MCF 10A (cell line): ENCODE results near the gene MPZL1. TPM values are rescaled to one million over a fixed set of nuclear protein-coding genes. Genes with fewer than 3 reads are reported as not detected.
"Not testable (repeated sequence)": the region's sequence is repeated elsewhere in the genome, so short reads cannot be mapped to it uniquely, and the experiment has no call there.

Source experiments
- BruUV-seq: library from RNA; stranded (reverse); fragments of 400-500 nt; replicated peaks from 2 replicates; lab custom pipeline; 2021; lab: Mats Ljungman, UMichigan
- CTCF ChIA-PET: fragments of 300-600 bp; sonication (Branson Sonifier 250); formaldehyde crosslinking; extraction: SDS; loops from one replicate; lab custom pipeline; 2021; ENCODE audit warnings: antibody characterized with exemption, inconsistent platforms; lab: Yijun Ruan, JAX
- POLR2A ChIA-PET: fragments of 300-600, 350-650 bp; sonication (Branson Sonifier 250); formaldehyde crosslinking; extraction: SDS; loops from one replicate; lab custom pipeline; 2020; ENCODE audit warnings: antibody characterized with exemption, inconsistent platforms; lab: Yijun Ruan, JAX
- DNase-seq: peaks from one replicate; pipeline ENCODE4 v3.0.0-alpha.2; 2018; ENCODE audit not compliant: unreplicated experiment
- H3K27ac Mint-ChIP-seq: one replicate; pipeline ENCODE4 v1.8.0; 2022; ENCODE audit warnings: mild to moderate bottlenecking, low read depth, mixed read lengths; ENCODE audit not compliant: unreplicated experiment
- H3K27me3 Mint-ChIP-seq: one replicate; pipeline ENCODE4 v1.8.0; 2022; ENCODE audit warnings: mixed read lengths; ENCODE audit not compliant: insufficient read depth, unreplicated experiment
- H3K36me3 Mint-ChIP-seq: one replicate; pipeline ENCODE4 v1.8.0; 2022; ENCODE audit warnings: mild to moderate bottlenecking, moderate library complexity, mixed read lengths; ENCODE audit not compliant: insufficient read depth, unreplicated experiment
- H3K4me1 Mint-ChIP-seq: one replicate; pipeline ENCODE4 v1.8.0; 2022; ENCODE audit warnings: mixed read lengths; ENCODE audit not compliant: insufficient read depth, unreplicated experiment
- H3K4me3 Mint-ChIP-seq: one replicate; pipeline ENCODE4 v1.8.0; 2022; ENCODE audit warnings: mild to moderate bottlenecking, moderate library complexity, mixed read lengths; ENCODE audit not compliant: unreplicated experiment
- H3K9me3 Mint-ChIP-seq: one replicate; pipeline ENCODE4 v1.8.0; 2022; ENCODE audit warnings: mixed read lengths; ENCODE audit not compliant: unreplicated experiment
- CTCF ChIP-seq: fragments of 200-600 bp; IDR thresholded peaks from one replicate; pipeline ENCODE4 v1.8.0; 2022; ENCODE audit warnings: antibody characterized with exemption, mild to moderate bottlenecking; ENCODE audit not compliant: unreplicated experiment
- intact Hi-C: fragments of 100-400 bp; cut with micrococcal nuclease; formaldehyde crosslinking; loops from 2 replicates; pipeline ENCODE4 v1.14.1; 2022
- total RNA-seq: library from RNA; stranded (reverse); gene quantifications from 2 replicates; pipeline ENCODE4 v1.2.3, GENCODE V29; 2022

MPZL1 gene
- total RNA-seq, 1 experiment from 2014 or later = 169 TPM

GRCh38 chr1:167738158-167738557 lies 16.4 kb downstream of the MPZL1 start:
- Mint-ChIP-seq H3K27ac (no peak overlapping the region), H3K27me3 (no peaks in the 10 kb centered on the region), H3K4me3 (no peak overlapping the region), H3K9me3 (no peaks in the 10 kb centered on the region), H3K4me1 (peaks cover 10% of the 10 kb centered on the region), H3K36me3 (peaks cover 8% of the 10 kb centered on the region)
- TF ChIP-seq CTCF = no peak
- intact Hi-C loops = no loop called here
- ChIA-PET POLR2A (no interaction called here), CTCF (interaction anchor here (0.6 to 1.4 kb wide), 2 partner anchors 15 to 231 kb away, joined by 5 to 6 read pairs; no protein-coding TSS in a partner anchor)
- BruUV-seq = no TSS peak
- DNase-seq = no peak

- Mint-ChIP-seq H3K27me3 (no peaks in the 10 kb centered on the region), H3K9me3 (no peaks in the 10 kb centered on the region), H3K4me1 (peaks cover 17% of the 10 kb centered on the region), H3K27ac (no peak overlapping the region), H3K4me3 (no peak overlapping the region), H3K36me3 (peaks cover 10% of the 10 kb centered on the region)
- no peak for TF ChIP-seq CTCF
- no TSS peak for BruUV-seq
- intact Hi-C loops = no loop called here
- POLR2A ChIA-PET = interaction anchor here (0.6 to 1.6 kb wide), 7 partner anchors 10 to 196 kb away, joined by 3 to 7 read pairs (median 3); partner anchors contain the start of gene MPZL1
- no peak for DNase-seq
- CTCF ChIA-PET = interaction anchor here (0.6 to 1.4 kb wide), 8 partner anchors 10 to 344 kb away, joined by 3 to 5 read pairs (median 3); partner anchors contain the start of genes DCAF6 and MPC2
Observed at GRCh38 chr1:167739752-167740151, 18.0 kb downstream of the MPZL1 start.

GRCh38 chr1:167741103-167741502 lies 19.3 kb downstream of the MPZL1 start:
- H3K4me3 Mint-ChIP-seq, intact Hi-C loops, H3K27me3 Mint-ChIP-seq, H3K27ac Mint-ChIP-seq, H3K9me3 Mint-ChIP-seq, BruUV-seq, H3K36me3 Mint-ChIP-seq: not testable (repeated sequence)
- ChIA-PET POLR2A (interaction anchor here (0.7 to 1.8 kb wide), 4 partner anchors 19 to 204 kb away, joined by 4 to 7 read pairs (median 4); partner anchors contain the start of gene MPZL1), CTCF (interaction anchor here (0.6 to 1.4 kb wide), 7 partner anchors 11 to 44 kb away, joined by 3 to 10 read pairs (median 3); no protein-coding TSS in a partner anchor)
- peaks cover 20% of the 10 kb centered on the region for H3K4me1 Mint-ChIP-seq
- peak; percentile 47 for DNase-seq

DNA sequence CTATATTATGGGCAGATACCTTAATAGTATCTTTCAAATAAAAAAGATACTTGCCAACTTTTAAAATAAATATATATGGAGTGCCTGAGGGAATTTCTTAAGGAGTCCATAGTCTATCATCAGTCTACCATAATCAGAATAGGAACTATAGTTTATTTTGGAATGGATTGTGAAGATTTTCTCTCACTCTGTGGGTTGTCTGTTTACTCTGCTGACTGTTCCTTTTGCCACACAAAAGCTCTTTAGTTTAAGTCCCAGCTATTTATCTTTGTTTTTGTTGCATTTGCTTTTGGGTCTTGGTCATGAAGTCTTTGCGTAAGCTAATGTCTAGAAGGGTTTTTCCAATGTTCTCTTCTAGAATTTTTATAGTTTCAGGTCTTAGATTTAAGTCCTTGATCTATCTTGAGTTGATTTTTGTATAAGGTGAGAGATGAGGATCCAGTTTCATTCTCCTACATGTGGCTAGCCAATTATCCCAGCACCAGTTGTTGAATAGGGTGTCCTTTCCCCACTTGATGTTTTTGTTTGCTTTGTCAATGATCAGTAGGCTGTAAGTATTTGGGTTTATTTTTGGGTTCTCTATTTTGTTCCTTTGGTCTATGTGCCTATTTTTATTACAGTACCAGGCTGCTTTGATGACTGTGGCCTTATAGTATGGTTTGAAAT lies 20.7 kb downstream of the MPZL1 start:
- intact Hi-C loops, H3K4me3 Mint-ChIP-seq, CTCF ChIA-PET, BruUV-seq, H3K27me3 Mint-ChIP-seq, H3K9me3 Mint-ChIP-seq, H3K27ac Mint-ChIP-seq, DNase-seq: not testable (repeated sequence)
- POLR2A ChIA-PET = interaction anchor here (0.9 to 1.8 kb wide), 3 partner anchors 21 to 58 kb away, joined by 3 to 4 read pairs (median 4); partner anchors contain the start of gene MPZL1
- H3K4me1 Mint-ChIP-seq = peaks cover 34% of the 10 kb centered on the region
- peaks cover 11% of the 10 kb centered on the region for H3K36me3 Mint-ChIP-seq

DNA sequence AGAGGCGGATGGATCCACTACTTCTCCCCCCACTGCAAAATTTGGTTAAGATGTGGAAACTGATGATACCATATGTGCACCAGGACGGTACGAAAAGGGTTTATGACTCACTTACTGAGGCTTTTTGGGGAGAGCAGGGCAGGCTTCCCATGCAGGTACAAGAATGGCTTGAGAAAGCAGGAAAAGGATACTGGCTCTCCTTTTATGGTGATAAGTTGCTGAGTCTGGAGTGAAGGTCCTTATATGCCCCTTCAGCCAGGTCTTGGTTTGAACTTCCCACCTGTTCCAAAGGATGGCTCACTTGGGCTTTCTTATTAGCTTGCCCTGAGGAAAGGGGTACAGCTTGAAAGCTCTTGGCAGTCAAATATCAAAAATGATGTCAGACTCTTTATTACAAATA lies 23.1 kb downstream of the MPZL1 start:
- H3K4me1 Mint-ChIP-seq = peaks cover 49% of the 10 kb centered on the region
- no peak overlapping the region for H3K27ac Mint-ChIP-seq
- no peaks in the 10 kb centered on the region for H3K9me3 Mint-ChIP-seq
- TF ChIP-seq CTCF = no peak
- CTCF ChIA-PET = interaction anchor here (0.6 kb wide), 2 partner anchors 11 to 65 kb away, joined by 3 to 5 read pairs; no protein-coding TSS in a partner anchor
- POLR2A ChIA-PET = interaction anchor here (0.7 to 1.4 kb wide), 2 partner anchors 17 to 52 kb away, joined by 3 read pairs; no protein-coding TSS in a partner anchor
- peak; percentile 27 for DNase-seq
- intact Hi-C loops = no loop called here
- no peaks in the 10 kb centered on the region for H3K27me3 Mint-ChIP-seq
- no peak overlapping the region for H3K4me3 Mint-ChIP-seq
- BruUV-seq = no TSS peak
- H3K36me3 Mint-ChIP-seq = peaks cover 30% of the 10 kb centered on the region
